Measurements from ENCODE around the gene SLC27A4.

Gene SLC27A4

GRCh38 chr9:128365525-128365924, 25.2 kb downstream of the SLC27A4 start:
- DNase-seq (ENCODE audit: low spot score): no peak

GRCh38 chr9:128369024-128369706, 28.8 kb downstream of the SLC27A4 start:
- no peak for DNase-seq (ENCODE audit: low spot score)

- no peak for DNase-seq (ENCODE audit: low spot score)
Measured at GRCh38 chr9:128370367-128370751, 30.0 kb downstream of the SLC27A4 start.

GRCh38 chr9:128370752-128371629, 30.7 kb downstream of the SLC27A4 start, which contains the start of gene URM1:
Gene URM1, plus strand, starts transcription at chr9:128371374. Its CDS starts 7 bp downstream, at chr9:128371381.
- peak; percentile 97 for DNase-seq (ENCODE audit: low spot score)

GRCh38 chr9:128371630-128372117, 31.3 kb downstream of the SLC27A4 start:
- DNase-seq (ENCODE audit: low spot score): no peak

GRCh38 chr9:128372188-128372641, 31.9 kb downstream of the SLC27A4 start:
- no peak for DNase-seq (ENCODE audit: low spot score)

- no peak for DNase-seq (ENCODE audit: low spot score)
Measured at GRCh38 chr9:128372784-128373183, 32.5 kb downstream of the SLC27A4 start.

- DNase-seq (ENCODE audit: low spot score): no peak
Measured at GRCh38 chr9:128374221-128374675, 33.9 kb downstream of the SLC27A4 start.

GRCh38 chr9:128375865-128376264, 35.5 kb downstream of the SLC27A4 start:
- no peak for DNase-seq (ENCODE audit: low spot score)

GRCh38 chr9:128382261-128382660, 41.9 kb downstream of the SLC27A4 start:
- no peak for DNase-seq (ENCODE audit: low spot score)

GRCh38 chr9:128383007-128383753, 42.9 kb downstream of the SLC27A4 start:
- no peak for DNase-seq (ENCODE audit: low spot score)

GRCh38 chr9:128383791-128384190, 43.5 kb downstream of the SLC27A4 start:
- DNase-seq (ENCODE audit: low spot score): no peak

GRCh38 chr9:128384801-128385495, 44.6 kb downstream of the SLC27A4 start:
- DNase-seq (ENCODE audit: low spot score): no peak

GRCh38 chr9:128385496-128386460, 45.5 kb downstream of the SLC27A4 start:
- no peak for DNase-seq (ENCODE audit: low spot score)

GRCh38 chr9:128388150-128388549, 47.8 kb downstream of the SLC27A4 start:
- DNase-seq (ENCODE audit: low spot score): no peak

GRCh38 chr9:128389395-128390149, 49.2 kb downstream of the SLC27A4 start:
- DNase-seq (ENCODE audit: low spot score): no peak

GRCh38 chr9:128390150-128390812, 50.0 kb downstream of the SLC27A4 start:
- DNase-seq (ENCODE audit: low spot score): no peak

- DNase-seq (ENCODE audit: low spot score): no peak
Measured at GRCh38 chr9:128390813-128391711, 50.7 kb downstream of the SLC27A4 start.

Measured in AG20443 (cell line).